GM19395 (cell line): Measurements from ENCODE around the gene ENO2.
"Not testable (repeated sequence)": the region's sequence is repeated elsewhere in the genome, so short reads cannot be mapped to it uniquely, and the experiment has no call there.

Experiments used
- ATAC-seq: cut with Tn5 transposase; IDR thresholded peaks from one replicate; pipeline ENCODE4 v1.9.1; 2021; ENCODE audit warnings: mild to moderate bottlenecking, moderate library complexity; ENCODE audit not compliant: unreplicated experiment

ENO2 gene

GRCh38 chr12:6886206-6886999 is 28.0 kb upstream of the ENO2 start:
- ATAC-seq = not testable (repeated sequence)

DNA sequence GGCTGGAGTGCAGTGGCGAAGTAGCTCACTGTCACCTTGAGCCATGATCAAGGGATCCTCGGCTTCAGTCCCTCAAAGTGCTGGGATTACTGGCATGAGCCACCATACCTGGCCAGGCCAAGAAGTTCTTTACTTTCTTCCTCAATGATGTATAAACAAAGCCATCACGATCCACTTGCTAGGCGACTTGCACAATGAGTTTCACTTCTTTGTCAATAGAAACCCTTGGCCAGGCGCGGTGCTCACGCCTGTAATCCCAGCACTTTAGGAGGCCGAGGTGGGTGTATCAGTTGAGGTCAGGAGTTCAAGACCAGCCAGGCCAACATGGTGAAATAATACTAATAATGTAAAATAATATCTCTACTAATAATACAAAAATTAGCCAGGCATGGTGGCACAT is 26.9 kb upstream of the ENO2 start:
- no peak for ATAC-seq

- no peak for ATAC-seq
Observed at GRCh38 chr12:6888360-6888759, 26.0 kb upstream of the ENO2 start.

DNA sequence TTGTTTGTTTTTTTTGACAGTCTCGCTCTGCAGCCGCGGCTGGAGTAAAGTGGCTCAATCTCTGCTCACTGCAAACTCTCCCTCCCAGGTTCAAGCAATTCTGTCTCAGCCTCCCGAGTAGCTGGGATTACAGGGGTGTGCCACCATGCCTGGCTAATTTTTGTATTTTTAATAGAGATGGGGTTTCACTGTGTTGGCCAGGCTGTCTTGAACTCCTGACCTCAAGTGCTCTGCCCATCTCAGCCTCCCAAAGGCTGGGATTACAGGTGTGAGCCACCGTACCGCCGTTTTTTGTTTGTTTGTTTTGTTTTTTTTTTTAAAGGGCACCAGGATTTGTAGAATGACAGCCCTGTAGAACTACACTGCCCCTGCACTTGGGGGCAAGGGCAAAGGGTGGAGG is 25.6 kb upstream of the ENO2 start:
- ATAC-seq = not testable (repeated sequence)

GRCh38 chr12:6889775-6890573 is 24.4 kb upstream of the ENO2 start:
- ATAC-seq = not testable (repeated sequence)

- ATAC-seq = peak; percentile 94
Observed at GRCh38 chr12:6890789-6891645, 23.4 kb upstream of the ENO2 start.

- ATAC-seq = no peak
Observed at GRCh38 chr12:6891646-6892001, 22.8 kb upstream of the ENO2 start.

DNA sequence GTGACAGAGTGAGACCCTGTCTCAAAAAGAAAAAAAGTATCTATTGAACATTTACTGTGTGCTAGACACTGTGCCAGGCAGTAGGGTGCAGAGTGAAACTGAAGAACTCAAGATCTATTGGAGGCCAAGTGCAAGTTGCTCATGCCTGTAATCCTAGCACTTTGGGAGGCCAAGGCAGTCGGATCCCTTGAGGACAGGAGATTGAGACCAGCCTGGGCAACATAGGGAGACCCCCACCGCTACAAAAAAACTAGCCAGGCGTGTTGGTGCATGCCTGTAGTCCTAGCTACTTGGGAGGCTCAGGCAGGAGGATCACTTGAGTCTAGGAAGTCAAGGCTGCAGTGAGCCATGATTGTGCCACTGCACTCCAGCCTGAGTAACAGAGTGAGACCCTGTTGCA is 21.7 kb upstream of the ENO2 start:
- ATAC-seq = not testable (repeated sequence)

GRCh38 chr12:6894321-6894720 is 20.1 kb upstream of the ENO2 start:
- no peak for ATAC-seq

- no peak for ATAC-seq
Observed at GRCh38 chr12:6896846-6897435, 17.4 kb upstream of the ENO2 start.

GRCh38 chr12:6899427-6899826 is 15.0 kb upstream of the ENO2 start:
- ATAC-seq = no peak

DNA sequence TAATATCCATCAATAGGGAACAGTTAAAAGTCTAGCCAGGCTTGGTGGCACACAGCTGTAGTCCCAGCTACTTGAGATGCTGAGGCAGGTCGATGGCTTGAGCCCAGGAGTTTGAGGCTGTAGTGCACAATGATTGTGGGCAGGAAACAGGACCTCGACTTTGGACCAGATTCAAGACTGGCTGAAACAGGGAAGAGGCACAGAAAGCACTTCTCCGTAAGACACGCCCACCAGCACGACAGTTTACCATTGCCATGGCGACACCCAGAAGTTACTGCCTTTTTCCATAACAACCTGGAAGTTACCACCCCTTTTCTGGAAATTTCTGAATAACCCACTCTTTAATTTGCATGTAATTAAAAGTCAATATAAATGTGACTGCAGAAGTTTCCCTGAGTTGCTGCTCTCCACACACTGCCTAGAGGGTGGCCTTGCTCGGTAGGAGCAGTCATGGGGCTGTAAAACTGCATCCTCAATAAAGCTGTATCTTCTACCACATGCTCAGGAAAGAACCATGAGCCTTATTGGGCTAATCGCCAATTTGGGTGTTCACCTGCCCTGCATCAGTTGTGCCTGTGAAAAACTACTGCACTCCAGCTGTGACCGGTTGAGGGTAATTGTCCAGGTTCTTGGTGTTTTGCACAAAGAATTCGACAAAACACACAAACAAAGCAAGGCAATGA is 14.4 kb upstream of the ENO2 start:
- no peak for ATAC-seq

DNA sequence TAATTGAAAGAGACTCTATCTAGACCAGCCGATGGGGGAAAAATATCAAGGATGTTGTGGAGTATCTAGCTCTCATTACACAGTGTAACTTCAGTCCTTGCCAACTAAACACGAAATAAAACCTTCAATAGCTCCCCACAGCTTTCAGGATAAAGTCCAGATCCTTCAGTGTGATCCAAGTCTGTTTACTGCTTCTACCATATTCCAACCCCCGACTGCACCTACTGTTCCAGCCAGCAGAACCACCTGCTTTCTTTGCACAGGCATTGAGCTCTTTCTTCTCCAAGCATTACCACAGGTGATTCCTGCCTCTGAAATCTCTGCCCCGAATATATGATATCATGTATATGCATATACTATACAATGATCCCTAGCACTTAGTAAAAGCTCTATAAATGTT is 11.9 kb upstream of the ENO2 start:
- ATAC-seq = no peak

DNA sequence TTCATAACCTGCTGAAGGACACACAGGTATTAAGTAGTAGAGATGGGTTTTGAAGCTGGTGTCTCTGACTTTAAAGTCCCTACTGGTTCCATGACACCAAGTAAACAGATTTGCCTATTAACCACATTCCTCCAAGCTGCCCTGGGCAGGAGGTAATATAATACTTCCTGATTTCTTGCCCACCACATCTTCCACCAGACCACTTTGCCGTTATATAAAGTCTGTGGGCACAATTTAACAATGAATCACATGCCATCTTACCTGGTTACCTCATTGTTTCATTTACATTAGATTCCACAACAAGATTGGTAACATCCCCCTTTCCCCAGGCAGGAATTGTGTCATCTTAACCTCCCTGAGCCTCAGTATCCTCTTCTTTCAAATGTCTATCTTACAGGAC is 10.7 kb upstream of the ENO2 start:
- no peak for ATAC-seq

DNA sequence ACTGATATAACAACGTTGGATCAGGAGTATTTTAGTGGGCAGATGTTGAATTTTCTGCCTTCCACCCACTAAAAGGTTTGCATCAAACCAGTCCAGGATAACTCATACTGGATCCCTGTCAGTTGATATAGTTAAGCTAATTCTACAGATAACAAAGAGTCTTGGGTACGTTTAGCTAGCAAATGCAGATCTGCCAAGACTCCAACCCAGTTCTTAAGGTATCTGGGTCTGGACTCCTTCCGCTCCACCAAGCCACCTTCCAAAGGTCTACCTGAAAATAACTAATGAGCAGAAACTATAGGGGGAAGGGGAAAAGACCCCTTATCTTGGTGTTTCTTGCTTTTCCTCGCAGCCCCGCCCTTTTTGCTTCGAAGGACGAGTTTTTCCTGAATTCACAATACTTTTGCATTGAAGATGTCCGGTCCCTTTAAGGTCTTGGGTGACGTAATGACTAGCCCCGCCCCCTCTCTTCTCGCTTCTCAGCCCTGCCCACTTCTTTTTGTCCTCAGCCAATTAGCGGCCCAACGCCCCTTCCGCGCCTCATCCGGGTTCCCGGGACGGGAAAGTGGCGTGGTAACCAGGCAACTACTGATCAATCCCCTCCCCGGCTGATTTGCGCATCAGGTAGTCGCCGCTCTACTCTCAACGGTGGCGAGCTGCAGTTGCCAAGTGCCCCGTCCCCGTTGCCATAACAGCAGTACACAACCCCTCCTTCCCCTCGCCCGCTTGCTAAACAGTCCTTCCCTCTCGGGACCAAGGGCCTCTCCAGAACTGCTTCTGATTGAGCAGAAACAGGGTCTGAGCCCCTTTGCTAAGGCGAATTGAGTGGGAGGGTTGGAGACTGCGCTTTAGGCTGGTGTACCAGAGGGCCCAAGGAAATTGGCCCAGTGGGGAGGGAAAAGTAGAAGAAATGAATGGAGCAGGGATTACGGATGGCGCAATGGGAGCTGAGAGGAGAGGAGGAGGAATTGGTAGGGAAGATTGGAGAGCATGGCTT is 9.8 kb upstream of the ENO2 start, which contains the start of gene LRRC23:
TSS of gene LRRC23 (plus strand) at position 543 of the 997 bp plus-strand sequence. CDS start 812 bp downstream, outside the sequence.
- ATAC-seq = peak; percentile 96

DNA sequence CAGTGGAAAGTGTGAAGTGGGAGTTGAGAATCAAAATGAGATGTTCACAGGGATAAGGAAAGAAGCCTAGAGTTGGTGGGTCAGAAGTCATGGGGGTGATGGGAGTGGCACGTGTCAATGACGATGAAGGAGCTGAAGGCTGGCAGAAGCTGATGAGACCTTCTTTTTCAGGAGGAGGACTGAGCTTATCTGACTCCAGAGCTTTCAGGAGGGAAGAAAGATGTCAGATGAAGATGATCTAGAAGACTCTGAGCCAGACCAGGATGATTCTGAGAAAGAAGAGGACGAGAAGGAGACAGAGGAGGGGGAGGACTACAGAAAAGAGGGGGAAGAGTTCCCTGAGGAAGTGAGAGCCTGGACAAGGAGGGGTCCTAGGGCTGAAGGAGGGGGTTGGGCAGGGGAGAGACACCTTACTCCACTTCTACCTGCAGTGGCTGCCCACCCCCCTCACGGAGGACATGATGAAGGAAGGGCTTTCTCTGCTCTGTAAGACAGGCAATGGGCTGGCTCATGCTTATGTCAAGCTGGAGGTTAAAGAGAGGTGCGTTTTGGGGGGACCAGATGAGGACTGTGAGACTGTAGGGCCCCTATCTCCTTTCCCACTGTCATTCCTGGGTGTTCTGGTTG is 8.9 kb upstream of the ENO2 start:
- ATAC-seq = no peak

- ATAC-seq = not testable (repeated sequence)
Observed at GRCh38 chr12:6908141-6908540, 6.2 kb upstream of the ENO2 start.

GRCh38 chr12:6909421-6910145 is 4.8 kb upstream of the ENO2 start:
- no peak for ATAC-seq
